ENCODE results near the gene FAM184B. TPM values are rescaled to one million over a fixed set of nuclear protein-coding genes. Genes with fewer than 3 reads are reported as not detected.

The FAM184B gene
- total RNA-seq = under 0.01 TPM in 1 of 2 replicates, not detected in the other

GRCh38 chr4:17781300-17782287, at the start of gene FAM184B:
Gene FAM184B (minus strand): TSS chr4:17781621. CDS start chr4:17781299, 322 bp downstream.

GRCh38 chr4:17810260-17811077, 29.0 kb upstream of the FAM184B start, which contains the start of the genes DCAF16 and NCAPG:
Gene DCAF16 (minus strand): TSS chr4:17810757. CDS start chr4:17804141, 6,616 bp downstream.
Gene NCAPG (plus strand): TSS chr4:17810979. CDS start chr4:17811078, 99 bp downstream.

GRCh38 chr4:17614416-17615299, 166.8 kb downstream of the FAM184B start, which contains the start of gene MED28:
Gene MED28 (plus strand): TSS chr4:17614641. CDS start chr4:17614655, 14 bp downstream.

Other genes with a start within 250 kb of the FAM184B start
- 140 and 169 TPM in 2 replicates for gene LAP3, start 204.4 kb downstream of the FAM184B start, total RNA-seq
- 10.9 and 12.9 TPM in 2 replicates for gene MED28, start 167.0 kb downstream of the FAM184B start, total RNA-seq
- gene DCAF16, start 29.1 kb upstream of the FAM184B start, total RNA-seq = 17.6 and 27.0 TPM in 2 replicates
- gene NCAPG, start 29.4 kb upstream of the FAM184B start, total RNA-seq = 4.5 and 44.4 TPM in 2 replicates
- gene LCORL, start 240.1 kb upstream of the FAM184B start, total RNA-seq = 4.3 and 15.9 TPM in 2 replicates

Measured in smooth muscle cell of trachea (primary cell).